KBM-7 (cell line): ENCODE data around the gene MGLL.
A peak's percentile ranks its signal among the peaks of the same experiment; 100 is the strongest.

Experiments used
- DNase-seq: peaks from one replicate; pipeline ENCODE4 v3.0.0-alpha.2; 2015
- in situ Hi-C: fragments of 300-500 bp; cut with MboI; formaldehyde crosslinking; loops from 2 replicates; pipeline ENCODE4 v1.14.3; 2020; ENCODE audit warnings: low sequenced_read_pairs, low pct_unique_long_range_greater_than_20kb, mixed read lengths

The MGLL gene

GRCh38 chr3:127839099-127839498 lies 16.8 kb upstream of the MGLL start:
- no peak for DNase-seq
- in situ Hi-C loops, result no loop called here

GRCh38 chr3:127835993-127836882 lies 13.9 kb upstream of the MGLL start:
- no peak for DNase-seq
- in situ Hi-C loops, result no loop called here

GRCh38 chr3:127834771-127835170 lies 12.5 kb upstream of the MGLL start:
- no peak for DNase-seq
- in situ Hi-C loops, result no loop called here

GRCh38 chr3:127833281-127834032 lies 11.1 kb upstream of the MGLL start:
- no peak for DNase-seq
- in situ Hi-C loops, result no loop called here

GRCh38 chr3:127831723-127832172 lies 9.4 kb upstream of the MGLL start:
- in situ Hi-C loops, result no loop called here
- DNase-seq, result peak; percentile 51

GRCh38 chr3:127829537-127829936 lies 7.2 kb upstream of the MGLL start:
- in situ Hi-C loops, result no loop called here
- DNase-seq, result no peak

GRCh38 chr3:127827808-127828207 lies 5.5 kb upstream of the MGLL start:
- in situ Hi-C loops, result no loop called here
- no peak for DNase-seq

GRCh38 chr3:127825756-127826155 lies 3.4 kb upstream of the MGLL start:
- in situ Hi-C loops, result no loop called here
- no peak for DNase-seq

- no peak for DNase-seq
- in situ Hi-C loops, result no loop called here
Observed at GRCh38 chr3:127824151-127824825, 2.0 kb upstream of the MGLL start.

GRCh38 chr3:127823426-127823857 lies 1.1 kb upstream of the MGLL start:
- in situ Hi-C loops, result no loop called here
- no peak for DNase-seq

- DNase-seq, result no peak
Observed at GRCh38 chr3:127822682-127823425, 539 bp upstream of the MGLL start.

GRCh38 chr3:127821394-127821793 lies 921 bp downstream of the MGLL start:
- in situ Hi-C loops, result no loop called here
- no peak for DNase-seq

More at GRCh38 chr3:127822682-127823425, 539 bp upstream of the MGLL start:
- in situ Hi-C loops, result no loop called here

GRCh38 chr3:127820826-127821313 lies 1.4 kb downstream of the MGLL start:
- in situ Hi-C loops, result no loop called here

GRCh38 chr3:127820221-127820825 lies 2.0 kb downstream of the MGLL start:
- in situ Hi-C loops, result no loop called here
- no peak for DNase-seq

More at GRCh38 chr3:127820826-127821313, 1.4 kb downstream of the MGLL start:
- DNase-seq, result no peak

- in situ Hi-C loops, result no loop called here
- DNase-seq, result no peak
Observed at GRCh38 chr3:127819656-127820055, 2.7 kb downstream of the MGLL start.

- no peak for DNase-seq
- in situ Hi-C loops, result no loop called here
Observed at GRCh38 chr3:127819086-127819485, 3.2 kb downstream of the MGLL start.

- in situ Hi-C loops, result no loop called here
- no peak for DNase-seq
Observed at GRCh38 chr3:127817406-127817841, 4.9 kb downstream of the MGLL start.

- no peak for DNase-seq
- in situ Hi-C loops, result no loop called here
Observed at GRCh38 chr3:127816783-127817405, 5.4 kb downstream of the MGLL start.
